Measurements from ENCODE around the gene TUBA3D. TPM values are rescaled to one million over a fixed set of nuclear protein-coding genes. Genes with fewer than 3 reads are reported as not detected.
"Not testable (repeated sequence)": the region's sequence is repeated elsewhere in the genome, so short reads cannot be mapped to it uniquely, and the experiment has no call there.

TUBA3D gene
- polyA plus RNA-seq, 2 of the 4 experiments (the other 2 are of a cell fraction) = not detected

GRCh38 chr2:131488306-131489205, 12.6 kb downstream of the TUBA3D start:
- Histone ChIP-seq H3K4me3 (no peak overlapping the region), H3K4me2 (no peak overlapping the region), H3K9me3 (no peaks in the 10 kb centered on the region), H3K4me1 (peaks cover 16% of the 10 kb centered on the region; the same call in 2 of the 3 replicates), H3K27ac (no peak overlapping the region)
- DNase-seq (ENCODE audit: low read depth in 1 of 2, low spot score in 1 of 2) = no peak
- ChIA-PET CTCF (interaction anchor here (1.1 kb wide), 1 partner anchor 314 kb away, joined by 3 read pairs; no protein-coding TSS in a partner anchor), POLR2A (interaction anchor here (1.2 to 1.3 kb wide), 2 partner anchors 1302 to 1303 kb away, joined by 5 to 11 read pairs; no protein-coding TSS in a partner anchor)
- FAIRE-seq = no peak
- ATAC-seq = no peak
- TF ChIP-seq NR3C1 (IDR thresholded peaks at IDR 0.05) (no peak), CEBPB (IDR thresholded peaks at IDR 0.05) (no peak), HDAC2 (IDR thresholded peaks at IDR 0.05) (no peak), EHF (CRISPR knock-in tag; IDR thresholded peaks at IDR 0.05) (no peak), RCOR1 (IDR thresholded peaks at IDR 0.05; ENCODE audit: low read depth, low read length) (no peak), CHD2 (IDR thresholded peaks at IDR 0.05; ENCODE audit: low read length, partially characterized antibody) (no peak), PHF8 (IDR thresholded peaks at IDR 0.05; ENCODE audit: borderline replicate concordance, low read depth) (no peak), EP300 (IDR thresholded peaks at IDR 0.05) (no peak), GATA3 (IDR thresholded peaks at IDR 0.05; ENCODE audit: borderline replicate concordance) (no peak), TFCP2L1 (CRISPR knock-in tag; IDR thresholded peaks at IDR 0.05) (no peak), CBX2 (IDR thresholded peaks at IDR 0.05; ENCODE audit: borderline replicate concordance, low read depth) (no peak)
- TF ChIP-seq, protein P1, sequence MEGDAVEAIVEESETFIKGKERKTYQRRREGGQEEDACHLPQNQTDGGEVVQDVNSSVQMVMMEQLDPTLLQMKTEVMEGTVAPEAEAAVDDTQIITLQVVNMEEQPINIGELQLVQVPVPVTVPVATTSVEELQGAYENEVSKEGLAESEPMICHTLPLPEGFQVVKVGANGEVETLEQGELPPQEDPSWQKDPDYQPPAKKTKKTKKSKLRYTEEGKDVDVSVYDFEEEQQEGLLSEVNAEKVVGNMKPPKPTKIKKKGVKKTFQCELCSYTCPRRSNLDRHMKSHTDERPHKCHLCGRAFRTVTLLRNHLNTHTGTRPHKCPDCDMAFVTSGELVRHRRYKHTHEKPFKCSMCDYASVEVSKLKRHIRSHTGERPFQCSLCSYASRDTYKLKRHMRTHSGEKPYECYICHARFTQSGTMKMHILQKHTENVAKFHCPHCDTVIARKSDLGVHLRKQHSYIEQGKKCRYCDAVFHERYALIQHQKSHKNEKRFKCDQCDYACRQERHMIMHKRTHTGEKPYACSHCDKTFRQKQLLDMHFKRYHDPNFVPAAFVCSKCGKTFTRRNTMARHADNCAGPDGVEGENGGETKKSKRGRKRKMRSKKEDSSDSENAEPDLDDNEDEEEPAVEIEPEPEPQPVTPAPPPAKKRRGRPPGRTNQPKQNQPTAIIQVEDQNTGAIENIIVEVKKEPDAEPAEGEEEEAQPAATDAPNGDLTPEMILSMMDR (IDR thresholded peaks at IDR 0.05) = no peak
- TF ChIP-seq, protein P2, sequence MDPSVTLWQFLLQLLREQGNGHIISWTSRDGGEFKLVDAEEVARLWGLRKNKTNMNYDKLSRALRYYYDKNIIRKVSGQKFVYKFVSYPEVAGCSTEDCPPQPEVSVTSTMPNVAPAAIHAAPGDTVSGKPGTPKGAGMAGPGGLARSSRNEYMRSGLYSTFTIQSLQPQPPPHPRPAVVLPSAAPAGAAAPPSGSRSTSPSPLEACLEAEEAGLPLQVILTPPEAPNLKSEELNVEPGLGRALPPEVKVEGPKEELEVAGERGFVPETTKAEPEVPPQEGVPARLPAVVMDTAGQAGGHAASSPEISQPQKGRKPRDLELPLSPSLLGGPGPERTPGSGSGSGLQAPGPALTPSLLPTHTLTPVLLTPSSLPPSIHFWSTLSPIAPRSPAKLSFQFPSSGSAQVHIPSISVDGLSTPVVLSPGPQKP (IDR thresholded peaks at IDR 0.05; ENCODE audit: low read depth, low read length) = no peak
- TF ChIP-seq, protein P3, sequence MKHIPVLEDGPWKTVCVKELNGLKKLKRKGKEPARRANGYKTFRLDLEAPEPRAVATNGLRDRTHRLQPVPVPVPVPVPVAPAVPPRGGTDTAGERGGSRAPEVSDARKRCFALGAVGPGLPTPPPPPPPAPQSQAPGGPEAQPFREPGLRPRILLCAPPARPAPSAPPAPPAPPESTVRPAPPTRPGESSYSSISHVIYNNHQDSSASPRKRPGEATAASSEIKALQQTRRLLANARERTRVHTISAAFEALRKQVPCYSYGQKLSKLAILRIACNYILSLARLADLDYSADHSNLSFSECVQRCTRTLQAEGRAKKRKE (CRISPR knock-in tag; IDR thresholded peaks at IDR 0.05; ENCODE audit: low read depth) = no peak
- 83% methylated on average over 11 of the region's 14 CpGs for WGBS (ENCODE audit: missing lambda C conversion rate)

DNA sequence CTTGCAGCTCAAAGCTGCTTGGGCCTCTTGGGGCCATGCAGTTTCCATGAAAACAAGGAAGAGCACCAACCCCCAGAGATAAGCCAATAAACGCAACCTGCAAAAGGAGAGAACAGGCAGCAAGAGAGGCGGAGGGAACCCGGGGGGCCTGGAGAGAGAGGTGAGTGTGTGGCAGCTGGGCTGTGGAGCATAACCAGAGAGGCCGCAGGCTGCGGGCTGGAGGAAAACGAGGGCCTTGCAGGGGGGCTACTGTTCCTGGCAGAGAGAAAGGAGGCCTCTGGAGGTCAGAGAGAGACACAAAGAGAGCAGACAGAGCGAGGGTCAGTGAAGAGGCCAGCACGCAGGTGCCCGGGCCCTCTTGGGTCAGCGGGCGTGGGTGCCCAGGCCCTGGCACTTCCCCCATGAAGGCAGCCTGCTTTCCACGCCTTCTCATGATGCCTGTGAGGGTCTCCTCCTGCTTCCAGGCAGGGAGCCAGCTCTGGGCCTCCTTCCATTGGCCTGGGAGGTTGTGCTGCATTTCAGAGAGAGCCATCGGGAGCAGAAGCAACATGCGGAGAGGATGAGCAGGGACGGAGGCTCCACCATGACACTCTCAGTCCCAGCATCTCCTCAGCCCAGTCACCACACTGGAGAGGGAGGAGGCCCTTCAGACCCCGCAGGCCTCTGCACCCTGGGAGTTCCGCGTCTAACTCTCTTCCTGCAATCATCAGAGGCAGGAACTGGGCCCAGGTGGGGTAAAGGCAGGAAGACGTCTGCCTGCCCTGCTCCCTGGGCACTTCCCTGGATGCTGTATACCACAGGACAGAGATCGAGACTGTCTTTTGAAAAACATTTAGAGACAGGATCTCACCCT, 14.9 kb downstream of the TUBA3D start:
- H3K9me3 ChIP-seq; POLR2A ChIA-PET; ATAC-seq; FAIRE-seq; DNase-seq (ENCODE audit: low read depth in 1 of 2, low spot score in 1 of 2): not testable (repeated sequence)
- 70% methylated on average over 20 of the region's 20 CpGs for WGBS (ENCODE audit: missing lambda C conversion rate)
- peak overlapping the region; percentile 98 to 99 for H3K27ac ChIP-seq
- CTCF ChIA-PET = interaction anchor here (2.0 kb wide), 1 partner anchor 8 kb away, joined by 7 read pairs; no protein-coding TSS in a partner anchor
- peaks cover 26% of the 10 kb centered on the region; the same call in 2 of the 3 replicates for H3K4me1 ChIP-seq
- peak overlapping the region; percentile 99 for H3K4me3 ChIP-seq
- peak overlapping the region; percentile 99 for H3K4me2 ChIP-seq

DNA sequence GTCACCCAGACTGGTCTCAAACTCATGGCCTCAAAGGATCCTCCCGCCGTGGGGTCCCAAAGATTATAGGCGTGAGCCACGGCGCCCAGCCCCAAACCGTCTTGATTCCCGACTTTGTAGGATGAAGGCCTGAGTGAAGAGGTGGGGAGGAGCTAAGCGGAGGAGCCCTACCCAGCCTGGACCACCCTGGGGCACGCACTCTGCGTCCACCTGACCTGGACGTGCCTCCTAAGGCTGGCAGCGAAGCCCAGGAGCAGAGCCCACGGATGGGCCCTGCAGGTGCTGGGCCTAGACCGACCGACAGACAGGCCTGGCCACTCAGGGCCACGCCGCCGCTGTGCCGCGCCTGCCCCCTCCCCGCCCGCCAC, 15.5 kb downstream of the TUBA3D start:
- TF ChIP-seq MAX (IDR thresholded peaks at IDR 0.05) = peak; percentile 17; the same call in 1 of the 2 replicates
- Histone ChIP-seq H3K4me3 (peak overlapping the region; percentile 99), H3K4me1 (peaks cover 26% of the 10 kb centered on the region; the same call in 2 of the 3 replicates), H3K4me2 (peak overlapping the region; percentile 99), H3K27ac (peak overlapping the region; percentile 98 to 99)
- DNase-seq (ENCODE audit: low read depth in 1 of 2, low spot score in 1 of 2) (peak in 1 of 2 experiments; percentile 14), ATAC-seq (peak; percentile 15 to 35; a peak in 5 of 6 replicates)
- ChIA-PET POLR2A (interaction anchor here (1.3 kb wide), 1 partner anchor 191 kb away, joined by 3 read pairs; no protein-coding TSS in a partner anchor), CTCF (interaction anchor here (0.9 to 2.7 kb wide), 10 partner anchors 8 to 753 kb away, joined by 3 to 25 read pairs (median 6); partner anchors contain the start of gene CCDC74A)
- 7% methylated on average over 9 of the region's 22 CpGs for WGBS (ENCODE audit: missing lambda C conversion rate)
- not testable (repeated sequence) for H3K9me3 ChIP-seq, FAIRE-seq

Measured in A549 (cell line).